Hematopoietic multipotent progenitor cell treated with erythropoietin and hydrocortisone succinate and interleukin-3 and kit ligand, for 4 days (in vitro differentiated cells): Measurements from ENCODE around the gene CTTNBP2.
A peak's percentile ranks its signal among the peaks of the same experiment; 100 is the strongest.

ENCODE experiments used
- DNase-seq: peaks from one replicate; pipeline ENCODE4 v3.0.0-alpha.2; 2015

The CTTNBP2 gene

GRCh38 chr7:117683430-117684175 is 189.6 kb downstream of the CTTNBP2 start:
- no peak for DNase-seq

DNA sequence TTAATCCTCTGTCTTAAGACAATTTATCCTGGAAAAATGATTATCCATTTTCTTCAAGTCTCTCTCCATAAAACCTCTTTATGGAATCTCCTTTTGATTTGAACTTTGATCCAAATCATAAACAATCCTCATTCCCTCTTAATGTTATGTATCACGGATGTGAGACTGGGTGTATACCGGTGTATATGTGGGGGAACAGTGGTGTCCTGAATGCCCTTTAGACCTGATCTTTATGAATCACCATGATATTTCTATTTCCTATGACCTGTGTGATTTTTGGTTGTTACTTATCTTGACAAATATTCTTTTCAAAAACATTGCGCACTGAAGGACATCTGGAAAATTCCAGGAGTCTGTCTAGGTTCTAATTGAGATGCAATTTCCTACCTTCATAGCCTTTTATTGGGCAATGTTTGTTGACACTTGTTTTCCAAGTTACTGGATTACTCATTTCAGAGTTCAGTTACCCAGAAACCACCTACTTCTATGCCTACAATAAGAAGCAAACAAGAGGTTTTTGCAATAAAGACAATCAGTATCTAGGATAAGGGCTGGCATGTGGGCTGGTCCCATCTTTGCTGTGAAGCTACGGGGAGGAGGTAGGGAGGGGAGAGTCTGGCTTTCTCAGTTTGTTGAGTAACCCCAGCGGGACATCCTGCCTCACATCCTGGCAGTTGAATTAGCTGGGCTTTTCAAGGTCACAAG is 190.4 kb downstream of the CTTNBP2 start:
- DNase-seq = no peak

GRCh38 chr7:117679120-117679519 is 194.1 kb downstream of the CTTNBP2 start:
- no peak for DNase-seq

DNA sequence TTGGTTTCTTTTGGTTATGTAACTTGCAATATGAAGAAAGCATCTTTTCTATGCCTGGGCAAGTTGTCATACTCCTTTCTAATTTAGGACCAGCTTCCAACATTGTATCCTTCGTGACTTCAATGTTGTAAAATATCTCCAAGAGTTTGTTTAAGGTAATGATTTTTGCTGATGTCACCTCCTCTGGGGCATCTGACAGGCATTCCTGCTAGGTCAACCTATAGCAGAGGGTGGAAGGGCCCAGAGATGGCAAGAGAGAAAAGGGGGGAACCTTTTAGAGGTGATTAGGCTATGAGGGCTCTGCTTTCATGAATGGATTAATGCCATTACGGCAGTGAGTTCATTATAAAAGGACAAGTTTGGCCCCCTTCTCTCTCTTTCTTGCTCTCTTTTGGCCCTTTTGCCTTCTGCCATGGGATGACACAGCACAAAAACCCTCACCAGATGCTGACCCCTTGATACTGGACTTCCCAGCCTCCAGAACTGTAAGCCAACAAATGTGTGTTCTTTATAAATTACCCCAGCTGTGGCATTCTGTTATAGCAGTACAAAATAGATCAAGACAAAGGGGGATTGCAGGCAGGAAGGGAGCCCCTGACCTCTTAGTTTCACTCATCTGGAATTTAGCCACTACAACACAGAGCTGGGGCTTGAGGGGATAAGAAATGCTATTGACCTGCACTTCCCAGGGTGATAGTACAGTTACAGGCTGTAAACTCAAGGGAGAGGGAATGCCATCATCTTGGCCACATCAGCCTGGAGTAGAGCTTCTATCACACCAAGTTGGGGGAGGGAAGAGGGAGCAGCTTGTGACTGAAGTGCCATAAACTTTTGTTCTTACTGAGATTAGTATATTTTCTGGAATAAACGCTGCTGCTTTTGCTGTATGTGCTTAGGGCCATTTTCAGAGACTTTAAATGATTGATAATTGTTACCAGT is 197.5 kb downstream of the CTTNBP2 start:
- DNase-seq = peak; percentile 5

GRCh38 chr7:117674617-117675016 is 198.6 kb downstream of the CTTNBP2 start:
- no peak for DNase-seq

DNA sequence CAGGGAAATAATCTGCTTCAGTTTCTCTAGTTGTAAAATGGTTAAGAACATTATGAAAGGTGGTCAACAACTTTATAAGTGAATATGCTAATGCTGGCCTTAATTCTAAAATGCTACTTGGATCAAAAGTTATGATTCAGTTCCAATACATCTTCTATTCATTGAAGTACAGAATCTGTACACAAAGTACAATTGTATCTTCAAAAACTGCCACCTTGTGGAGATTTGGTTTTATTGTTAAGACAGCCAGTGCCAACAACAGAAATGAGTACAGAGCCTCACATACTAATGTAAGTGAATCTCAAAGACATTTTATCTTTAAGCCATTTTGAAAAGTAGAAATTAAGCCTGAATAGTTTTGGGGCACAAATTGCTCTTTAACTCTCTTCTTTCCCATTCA is 199.4 kb downstream of the CTTNBP2 start:
- peak; percentile 60 for DNase-seq

DNA sequence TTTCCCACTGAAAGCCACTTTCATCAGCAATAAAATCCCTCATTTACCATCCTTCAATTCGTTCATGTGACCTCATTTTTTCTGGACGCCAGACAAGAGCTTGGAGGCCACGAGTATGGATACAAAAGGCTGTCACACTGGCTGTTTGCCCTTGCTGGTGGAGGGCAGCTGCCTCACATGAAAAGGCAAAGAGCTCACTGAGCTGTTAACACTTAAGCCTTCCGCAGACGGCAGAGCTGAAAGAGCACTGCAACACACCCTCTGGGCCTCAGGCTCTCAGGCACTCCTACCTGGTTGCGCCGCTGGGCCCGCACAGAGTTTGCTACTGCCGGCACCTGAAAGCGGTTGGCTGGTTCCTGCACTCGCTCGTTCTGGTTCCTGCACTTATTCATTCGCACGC is 199.9 kb downstream of the CTTNBP2 start:
- no peak for DNase-seq

DNA sequence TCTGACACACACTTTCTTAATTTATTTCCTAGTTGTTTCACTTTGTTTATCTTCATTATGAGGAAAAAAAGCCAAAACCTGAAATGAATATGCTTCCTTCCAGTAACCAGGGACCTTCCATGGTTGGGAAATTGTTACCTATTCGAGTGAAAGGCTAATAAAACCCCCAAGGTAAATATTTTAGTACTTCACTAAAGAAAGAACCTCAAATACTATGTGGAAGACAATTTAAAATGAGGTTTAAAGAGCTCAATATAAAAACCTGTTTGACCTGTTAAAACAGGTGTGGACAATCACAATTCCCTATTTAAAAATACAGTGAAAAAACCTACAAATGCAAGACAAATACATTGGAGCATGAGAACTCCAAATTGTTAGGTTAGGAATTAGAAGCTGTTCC is 200.8 kb downstream of the CTTNBP2 start:
- no peak for DNase-seq

DNA sequence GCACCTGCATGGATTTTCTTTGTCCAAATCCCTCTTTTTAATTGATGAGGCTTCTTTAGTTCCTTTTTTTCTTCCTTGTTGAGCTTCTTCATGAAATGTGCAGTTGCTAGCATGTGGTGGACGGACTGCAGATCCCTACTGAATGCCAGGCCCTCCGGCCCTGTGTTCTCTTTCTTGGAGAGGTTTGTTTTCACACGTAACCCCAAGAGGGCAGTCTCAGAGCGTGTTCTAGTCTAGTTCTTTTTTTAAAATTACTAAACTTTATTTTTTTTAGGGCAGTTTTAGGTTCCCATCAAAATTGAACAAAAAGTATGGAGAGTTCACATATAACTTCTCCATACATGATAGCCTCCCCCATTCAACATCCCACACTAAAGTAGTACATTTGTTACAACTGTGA is 203.4 kb downstream of the CTTNBP2 start:
- DNase-seq = peak; percentile 22

DNA sequence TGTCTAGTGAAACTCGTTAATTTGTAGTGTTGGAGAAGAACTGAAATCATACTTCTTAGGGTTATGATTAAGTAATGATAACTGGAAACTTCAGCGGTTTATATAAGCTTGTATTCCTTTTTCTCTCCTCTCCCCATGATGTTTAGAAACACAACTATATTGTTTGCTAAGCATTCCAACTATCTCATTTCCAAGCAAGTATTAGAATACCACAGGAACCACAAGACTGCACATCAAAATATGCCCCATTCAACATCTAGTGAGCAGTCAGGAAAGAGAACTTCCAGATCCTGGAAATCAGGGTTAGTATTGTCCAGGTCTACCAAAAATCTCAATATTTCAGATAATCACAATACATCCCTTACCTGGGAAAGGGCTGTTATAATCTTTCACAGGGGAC is 205.8 kb downstream of the CTTNBP2 start:
- DNase-seq = no peak

GRCh38 chr7:117666689-117667088 is 206.6 kb downstream of the CTTNBP2 start:
- DNase-seq = no peak

- no peak for DNase-seq
Observed at GRCh38 chr7:117666031-117666430, 207.2 kb downstream of the CTTNBP2 start.

- no peak for DNase-seq
Observed at GRCh38 chr7:117665368-117665767, 207.9 kb downstream of the CTTNBP2 start.

- no peak for DNase-seq
Observed at GRCh38 chr7:117664047-117664446, 209.2 kb downstream of the CTTNBP2 start.

DNA sequence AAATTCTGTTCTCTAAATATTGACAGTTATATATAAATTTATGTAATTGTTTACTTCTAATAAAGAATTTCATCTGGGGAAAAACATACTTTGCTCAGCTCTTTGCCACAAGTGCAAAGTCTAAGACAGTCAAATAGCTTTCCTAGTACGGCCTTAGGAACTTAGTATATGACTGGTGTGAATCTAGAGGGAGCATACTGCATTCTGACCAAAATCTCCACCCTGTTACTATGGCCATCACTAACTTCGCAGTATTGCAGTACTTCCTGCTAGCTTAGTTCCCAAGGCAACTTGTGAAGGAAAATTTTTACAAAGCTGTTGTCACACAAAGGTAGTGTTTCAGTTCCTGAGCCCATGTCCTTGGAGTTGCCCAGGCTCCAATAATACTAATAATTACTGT is 211.9 kb downstream of the CTTNBP2 start:
- DNase-seq = no peak
